ENCODE results near the gene XPC. TPM values are rescaled to one million over a fixed set of nuclear protein-coding genes. Genes with fewer than 3 reads are reported as not detected.

Gene XPC
- total RNA-seq, 1 donor = 54.4 TPM

DNA sequence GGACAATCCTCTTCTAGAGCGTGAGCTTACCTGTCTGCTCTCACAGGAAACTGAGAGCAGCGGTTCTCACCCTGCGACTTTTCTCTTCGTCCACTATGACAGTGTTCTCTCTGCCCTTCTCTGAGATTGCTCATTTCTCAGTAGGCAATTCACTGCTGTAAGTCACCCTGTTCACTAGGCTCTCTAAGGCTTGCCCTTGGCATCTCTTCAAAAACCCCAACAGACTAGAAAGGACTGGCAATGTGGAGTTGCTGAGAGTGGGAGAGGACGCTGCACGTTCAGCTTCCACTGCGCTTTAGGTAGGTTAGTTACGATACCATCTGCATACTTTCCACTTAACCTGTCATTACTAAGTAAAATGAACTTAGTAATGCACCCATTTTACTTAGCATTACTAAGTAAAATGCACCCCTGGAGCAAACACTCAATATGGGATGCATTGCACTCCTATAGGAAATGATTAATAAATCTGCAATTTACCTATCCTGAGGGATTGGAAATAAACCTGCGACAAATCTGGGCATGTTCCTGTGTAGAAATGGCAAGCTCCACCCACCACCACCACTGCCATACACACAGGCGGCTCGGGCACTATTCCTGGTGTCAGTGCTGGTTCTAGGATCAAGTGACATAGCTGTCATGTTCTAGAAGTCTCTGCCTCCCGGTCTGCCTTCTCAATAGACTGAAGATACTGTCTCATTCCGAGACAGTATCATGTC, 21.4 kb downstream of the XPC start:
- no peak for DNase-seq (ENCODE audit: low read depth)
- H3K4me3 ChIP-seq (ENCODE audit: low read depth, low read length) = no peak overlapping the region
- TF ChIP-seq, protein P1, sequence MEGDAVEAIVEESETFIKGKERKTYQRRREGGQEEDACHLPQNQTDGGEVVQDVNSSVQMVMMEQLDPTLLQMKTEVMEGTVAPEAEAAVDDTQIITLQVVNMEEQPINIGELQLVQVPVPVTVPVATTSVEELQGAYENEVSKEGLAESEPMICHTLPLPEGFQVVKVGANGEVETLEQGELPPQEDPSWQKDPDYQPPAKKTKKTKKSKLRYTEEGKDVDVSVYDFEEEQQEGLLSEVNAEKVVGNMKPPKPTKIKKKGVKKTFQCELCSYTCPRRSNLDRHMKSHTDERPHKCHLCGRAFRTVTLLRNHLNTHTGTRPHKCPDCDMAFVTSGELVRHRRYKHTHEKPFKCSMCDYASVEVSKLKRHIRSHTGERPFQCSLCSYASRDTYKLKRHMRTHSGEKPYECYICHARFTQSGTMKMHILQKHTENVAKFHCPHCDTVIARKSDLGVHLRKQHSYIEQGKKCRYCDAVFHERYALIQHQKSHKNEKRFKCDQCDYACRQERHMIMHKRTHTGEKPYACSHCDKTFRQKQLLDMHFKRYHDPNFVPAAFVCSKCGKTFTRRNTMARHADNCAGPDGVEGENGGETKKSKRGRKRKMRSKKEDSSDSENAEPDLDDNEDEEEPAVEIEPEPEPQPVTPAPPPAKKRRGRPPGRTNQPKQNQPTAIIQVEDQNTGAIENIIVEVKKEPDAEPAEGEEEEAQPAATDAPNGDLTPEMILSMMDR (IDR thresholded peaks at IDR 0.05; ENCODE audit: insufficient read depth, low read depth, low read length) = no peak

DNA sequence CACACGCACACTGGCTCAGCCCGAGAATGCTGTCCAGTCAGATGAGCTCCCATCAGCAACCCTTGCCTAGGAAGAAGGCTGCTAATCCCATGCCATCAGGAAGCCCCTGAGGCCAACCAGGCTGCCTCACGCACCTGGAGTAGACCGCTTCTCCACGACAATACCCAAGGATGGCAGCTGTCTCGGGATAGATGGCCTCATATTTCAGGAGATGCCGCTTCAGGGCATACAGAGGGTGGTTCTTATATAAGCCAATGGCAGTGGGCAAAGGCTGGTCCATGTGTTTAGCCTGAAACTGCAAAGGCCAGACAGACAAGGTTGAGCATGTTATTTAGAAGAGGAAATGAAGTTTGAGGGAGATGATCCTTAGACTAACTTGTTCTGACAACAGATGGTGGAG, 22.2 kb downstream of the XPC start:
- DNase-seq (ENCODE audit: low read depth) = no peak
- no peak overlapping the region for H3K4me3 ChIP-seq (ENCODE audit: low read depth, low read length)
- TF ChIP-seq, protein P1 (IDR thresholded peaks at IDR 0.05; ENCODE audit: insufficient read depth, low read depth, low read length) = no peak

DNA sequence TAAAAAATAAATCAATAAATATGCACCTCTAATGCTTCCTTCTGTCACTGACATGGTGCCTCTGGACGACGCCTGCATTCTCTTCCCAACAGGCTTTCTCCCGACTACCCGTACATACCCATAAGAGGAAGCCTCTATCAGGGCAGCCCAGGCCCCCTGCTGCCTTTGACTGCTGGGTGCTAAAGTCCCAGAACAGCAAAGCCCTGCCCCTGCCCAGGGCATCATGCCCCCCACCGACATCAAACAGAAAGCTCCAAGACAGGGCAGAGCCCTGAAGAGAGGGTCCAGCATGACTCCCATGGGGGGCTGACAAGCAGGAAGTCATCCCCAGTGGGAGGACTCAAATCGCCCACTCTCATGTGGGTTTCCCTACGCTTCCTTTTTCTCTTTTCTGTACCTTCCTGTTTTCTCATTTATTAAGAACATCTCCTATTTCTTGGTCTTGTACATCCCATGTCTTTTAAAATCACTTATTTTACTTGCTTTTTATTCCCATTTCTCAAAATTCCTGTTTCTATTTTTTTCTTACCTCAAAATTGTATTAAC, 23.4 kb downstream of the XPC start:
- TF ChIP-seq, protein P1 (IDR thresholded peaks at IDR 0.05; ENCODE audit: insufficient read depth, low read depth, low read length) = no peak
- H3K4me3 ChIP-seq (ENCODE audit: low read depth, low read length) = no peak overlapping the region
- no peak for DNase-seq (ENCODE audit: low read depth)

DNA sequence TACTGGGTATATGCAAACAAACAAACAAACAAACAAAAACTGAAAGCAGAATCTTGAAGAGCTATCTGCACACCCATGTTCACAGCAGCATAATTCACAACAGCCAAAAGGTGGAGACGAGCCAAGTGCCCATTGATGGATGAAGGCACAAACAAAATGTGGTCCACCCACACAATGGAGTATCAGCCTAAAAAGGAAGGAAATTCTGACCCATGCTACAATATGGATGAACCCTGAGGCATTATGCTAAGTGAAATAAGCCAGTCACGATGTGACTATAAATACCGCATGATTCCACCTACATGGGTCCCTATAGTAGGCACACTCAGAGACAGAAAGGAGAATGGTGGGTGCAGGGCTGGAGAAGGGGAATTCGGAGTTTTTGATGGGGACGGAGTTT, 24.1 kb downstream of the XPC start:
- no peak for DNase-seq (ENCODE audit: low read depth)
- no peak overlapping the region for H3K4me3 ChIP-seq (ENCODE audit: low read depth, low read length)
- TF ChIP-seq, protein P1 (IDR thresholded peaks at IDR 0.05; ENCODE audit: insufficient read depth, low read depth, low read length) = no peak

DNA sequence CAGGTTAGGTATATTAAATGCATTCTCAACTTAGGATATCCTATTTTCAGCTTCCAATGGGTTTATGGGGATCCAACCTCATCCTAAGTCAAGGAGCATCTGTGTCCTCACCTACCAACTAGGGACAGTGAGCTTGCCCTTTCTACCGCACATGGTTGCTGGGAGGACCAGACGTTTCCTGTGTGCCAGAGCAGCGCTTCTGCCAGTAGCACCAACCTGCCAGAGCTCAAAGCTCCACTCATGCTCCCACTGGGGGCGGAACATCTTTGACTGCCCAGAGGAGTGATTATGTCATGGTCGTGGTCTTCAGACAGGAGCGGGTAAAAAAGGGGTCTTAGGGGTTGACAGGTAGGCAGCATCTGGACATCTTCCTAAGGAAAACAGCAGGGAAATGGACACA, 24.7 kb downstream of the XPC start:
- no peak for DNase-seq (ENCODE audit: low read depth)
- TF ChIP-seq, protein P1 (IDR thresholded peaks at IDR 0.05; ENCODE audit: insufficient read depth, low read depth, low read length) = no peak
- H3K4me3 ChIP-seq (ENCODE audit: low read depth, low read length) = no peak overlapping the region

DNA sequence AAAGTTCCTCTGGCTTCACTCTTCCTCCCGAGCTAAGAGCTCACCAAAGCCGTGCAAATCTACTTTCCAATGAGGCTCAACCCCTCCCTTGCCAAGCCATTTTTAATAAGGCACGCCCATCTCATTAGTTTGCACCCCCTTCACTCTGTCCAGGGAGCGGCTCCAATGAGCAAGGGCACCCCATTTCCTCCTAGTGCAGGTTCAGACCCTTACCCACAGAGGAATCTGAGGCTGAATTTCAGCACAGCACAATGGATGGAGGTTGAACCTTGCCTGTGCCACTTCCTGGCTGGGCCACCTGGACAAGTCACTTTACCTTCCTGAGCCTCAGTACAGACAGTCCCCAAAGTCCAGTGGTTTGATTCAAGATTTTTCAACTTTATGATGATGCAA, 25.4 kb downstream of the XPC start:
- DNase-seq (ENCODE audit: low read depth) = no peak
- TF ChIP-seq, protein P1 (IDR thresholded peaks at IDR 0.05; ENCODE audit: insufficient read depth, low read depth, low read length) = no peak
- H3K4me3 ChIP-seq (ENCODE audit: low read depth, low read length) = no peak overlapping the region
